Measurements from ENCODE around the gene GPS1.

GPS1 gene

GRCh38 chr17:82088838-82089722, 37.4 kb downstream of the GPS1 start:
- TF ChIP-seq SIN3A (IDR thresholded peaks at IDR 0.05; ENCODE audit: borderline replicate concordance, insufficient read depth, low read length), result no peak
- no peak for TF ChIP-seq REST (IDR thresholded peaks at IDR 0.05; ENCODE audit: insufficient read depth in 1 of 2, low read depth in 2 of 2, low read length in 2 of 2)
- no peak for TF ChIP-seq FOXP2 (optimal IDR thresholded peaks at IDR 0.05; ENCODE audit: borderline replicate concordance, extremely low read depth, extremely low read length, insufficient read depth)

GRCh38 chr17:82089723-82090548, 38.2 kb downstream of the GPS1 start:
- no peak for TF ChIP-seq REST (IDR thresholded peaks at IDR 0.05; ENCODE audit: insufficient read depth in 1 of 2, low read depth in 2 of 2, low read length in 2 of 2)

- no peak for TF ChIP-seq FOXP2 (optimal IDR thresholded peaks at IDR 0.05; ENCODE audit: borderline replicate concordance, extremely low read depth, extremely low read length, insufficient read depth)
- no peak for TF ChIP-seq POLR2AphosphoS5 (IDR thresholded peaks at IDR 0.05; ENCODE audit: low read depth, low read length)
- no peak for TF ChIP-seq SIN3A (IDR thresholded peaks at IDR 0.05; ENCODE audit: borderline replicate concordance, insufficient read depth, low read length)
- TF ChIP-seq REST (IDR thresholded peaks at IDR 0.05; ENCODE audit: insufficient read depth in 1 of 2, low read depth in 2 of 2, low read length in 2 of 2), result no peak
- TF ChIP-seq TAF1 (IDR thresholded peaks at IDR 0.05; ENCODE audit: borderline replicate concordance, insufficient read depth, low read length), result no peak
Observed at GRCh38 chr17:82090549-82091263, 39.0 kb downstream of the GPS1 start.

- TF ChIP-seq POLR2AphosphoS5 (IDR thresholded peaks at IDR 0.05; ENCODE audit: low read depth, low read length) (peak; percentile 8; the same call in 1 of the 2 replicates), FOXP2 (optimal IDR thresholded peaks at IDR 0.05; ENCODE audit: borderline replicate concordance, extremely low read depth, extremely low read length, insufficient read depth) (no peak), SIN3A (IDR thresholded peaks at IDR 0.05; ENCODE audit: borderline replicate concordance, insufficient read depth, low read length) (no peak)
Observed at GRCh38 chr17:82091264-82092066, 39.8 kb downstream of the GPS1 start.

- TF ChIP-seq POLR2AphosphoS5 (IDR thresholded peaks at IDR 0.05; ENCODE audit: low read depth, low read length) (no peak), REST (IDR thresholded peaks at IDR 0.05; ENCODE audit: insufficient read depth in 1 of 2, low read depth in 2 of 2, low read length in 2 of 2) (no peak), TAF1 (IDR thresholded peaks at IDR 0.05; ENCODE audit: borderline replicate concordance, insufficient read depth, low read length) (no peak)
Observed at GRCh38 chr17:82092094-82092586, 40.4 kb downstream of the GPS1 start.
